WTC11 (cell line): ENCODE measurements around the gene HDDC3. TPM values are rescaled to one million over a fixed set of nuclear protein-coding genes. Genes with fewer than 3 reads are reported as not detected.

Experiments
- ATAC-seq: fragments of 200-7000 bp; cut with Tn5 transposase; 2 replicates; pipeline ENCODE4 v1.10.0; 2021; ENCODE audit warnings: mild to moderate bottlenecking, moderate library complexity
- CTCF ChIA-PET: fragments of 300-600 bp; sonication (Branson Sonifier 250); formaldehyde crosslinking; loops from one replicate; lab custom pipeline; 2021; ENCODE audit warnings: antibody characterized with exemption; lab: Charles Lee
- POLR2A ChIA-PET: fragments of 350-600 bp; sonication (Branson Sonifier 250); formaldehyde crosslinking; loops from one replicate; lab custom pipeline; 2021; ENCODE audit warnings: antibody characterized with exemption; lab: Charles Lee
- DNase-seq: peaks from one replicate; pipeline ENCODE4 v3.0.0; 2021; ENCODE audit warnings: low spot score
- H3K27ac Mint-ChIP-seq: 2 replicates; pipeline ENCODE4 v1.8.0; 2021; ENCODE audit warnings: mixed read lengths
- H3K27me3 Mint-ChIP-seq: 2 replicates; pipeline ENCODE4 v1.8.0; 2021; ENCODE audit warnings: low read depth, mild to moderate bottlenecking, moderate library complexity, mixed read lengths
- H3K36me3 Mint-ChIP-seq: 2 replicates; pipeline ENCODE4 v1.8.0; 2021; ENCODE audit warnings: mixed read lengths
- H3K4me1 Mint-ChIP-seq: 2 replicates; pipeline ENCODE4 v1.8.0; 2022; ENCODE audit warnings: mixed read lengths
- H3K4me3 Mint-ChIP-seq: 2 replicates; pipeline ENCODE4 v1.8.0; 2021; ENCODE audit warnings: mild to moderate bottlenecking, moderate library complexity, mixed read lengths
- H3K9me3 Mint-ChIP-seq: 2 replicates; pipeline ENCODE4 v1.8.0; 2021; ENCODE audit warnings: mixed read lengths
- CREM ChIP-seq: sonication (generic); formaldehyde crosslinking; IDR thresholded peaks from 2 replicates; pipeline ENCODE4 v1.8.1; 2022; ENCODE audit warnings: mild to moderate bottlenecking, missing genetic modification reagents, moderate library complexity
- ESRRA ChIP-seq: sonication (generic); formaldehyde crosslinking; IDR thresholded peaks from 2 replicates; pipeline ENCODE4 v1.8.1; 2022; ENCODE audit warnings: mild to moderate bottlenecking, missing genetic modification reagents, borderline replicate concordance
- KAT7 ChIP-seq: sonication (generic); formaldehyde crosslinking; IDR thresholded peaks from 2 replicates; pipeline ENCODE4 v1.8.1; 2023; ENCODE audit warnings: missing genetic modification reagents, mild to moderate bottlenecking, borderline replicate concordance
- MXD4 ChIP-seq: fragments of 250-450 bp; sonication (Bioruptor Pico); IDR thresholded peaks from 2 replicates; pipeline ENCODE4 v1.8.0; 2021; ENCODE audit warnings: mild to moderate bottlenecking, moderate library complexity, borderline replicate concordance
- NFE2L1 ChIP-seq: sonication (generic); formaldehyde crosslinking; IDR thresholded peaks from 2 replicates; pipeline ENCODE4 v1.8.1; 2023; ENCODE audit warnings: missing genetic modification reagents
- NR3C1 ChIP-seq: sonication (generic); formaldehyde crosslinking; conservative IDR thresholded peaks from 2 replicates; pipeline ENCODE4 v1.8.1; 2023; ENCODE audit warnings: low read depth, mild to moderate bottlenecking, missing genetic modification reagents
- OVOL2 ChIP-seq: fragments of 250-450 bp; sonication (Bioruptor Pico); IDR thresholded peaks from 2 replicates; pipeline ENCODE4 v1.9.0; 2021; ENCODE audit warnings: mild to moderate bottlenecking, borderline replicate concordance
- RELA ChIP-seq: sonication (generic); formaldehyde crosslinking; IDR thresholded peaks from 2 replicates; pipeline ENCODE4 v1.8.1; 2022; ENCODE audit warnings: missing genetic modification reagents, mild to moderate bottlenecking, borderline replicate concordance
- RORB ChIP-seq: fragments of 250-450 bp; sonication (Bioruptor Pico); IDR thresholded peaks from 2 replicates; pipeline ENCODE4 v1.9.0; 2021; ENCODE audit warnings: mild to moderate bottlenecking
- SOX15 ChIP-seq: fragments of 250-450 bp; sonication (Bioruptor Pico); IDR thresholded peaks from 2 replicates; pipeline ENCODE4 v1.9.0; 2021; ENCODE audit warnings: mild to moderate bottlenecking
- ZNF416 ChIP-seq: fragments of 250-450 bp; sonication (Bioruptor Pico); IDR thresholded peaks from 2 replicates; pipeline ENCODE4 v1.9.0; 2021; ENCODE audit warnings: mild to moderate bottlenecking, inconsistent platforms
- ZNF423 ChIP-seq: fragments of 250-450 bp; sonication (Bioruptor Pico); IDR thresholded peaks from 2 replicates; pipeline ENCODE4 v2.1.2; 2022; ENCODE audit warnings: mild to moderate bottlenecking, moderate library complexity
- ZNF671 ChIP-seq: fragments of 250-450 bp; sonication (Bioruptor Pico); IDR thresholded peaks from 2 replicates; pipeline ENCODE4 v1.8.0; 2021; ENCODE audit warnings: mild to moderate bottlenecking
- total RNA-seq: library from RNA; stranded (reverse); gene quantifications from 3 replicates; pipeline ENCODE4 v1.2.3, GENCODE V29; 2021
- TF ChIP-seq, protein P1 (sequence below): sonication (generic); formaldehyde crosslinking; IDR thresholded peaks from 2 replicates; pipeline ENCODE4 v1.8.1; 2022; ENCODE audit warnings: missing genetic modification reagents, borderline replicate concordance
- TF ChIP-seq, protein P2 (sequence below): fragments of 250-450 bp; sonication (Bioruptor Pico); IDR thresholded peaks from 2 replicates; pipeline ENCODE4 v1.9.0; 2021; ENCODE audit warnings: mild to moderate bottlenecking
- TF ChIP-seq, protein P3 (sequence below): sonication (generic); formaldehyde crosslinking; IDR thresholded peaks from 2 replicates; pipeline ENCODE4 v1.8.1; 2022; ENCODE audit warnings: mild to moderate bottlenecking, moderate library complexity, missing genetic modification reagents
- TF ChIP-seq, protein P4 (sequence below): sonication (generic); formaldehyde crosslinking; conservative IDR thresholded peaks from 2 replicates; pipeline ENCODE4 v1.8.1; 2022; ENCODE audit warnings: mild to moderate bottlenecking, missing genetic modification reagents
- TF ChIP-seq, protein P5 (sequence below): sonication (generic); formaldehyde crosslinking; IDR thresholded peaks from 2 replicates; pipeline ENCODE4 v1.8.0; 2023; ENCODE audit warnings: mild to moderate bottlenecking, missing genetic modification reagents
- TF ChIP-seq, protein P6 (sequence below): sonication (generic); formaldehyde crosslinking; IDR thresholded peaks from 2 replicates; pipeline ENCODE4 v1.8.0; 2022; ENCODE audit warnings: mild to moderate bottlenecking, missing genetic modification reagents
- TF ChIP-seq, protein P7 (sequence below): sonication (generic); formaldehyde crosslinking; IDR thresholded peaks from 2 replicates; pipeline ENCODE4 v1.8.0; 2022; ENCODE audit warnings: mild to moderate bottlenecking, missing genetic modification reagents

The HDDC3 gene
- total RNA-seq, 1 experiment from 2014 or later, result 16.4 TPM

DNA sequence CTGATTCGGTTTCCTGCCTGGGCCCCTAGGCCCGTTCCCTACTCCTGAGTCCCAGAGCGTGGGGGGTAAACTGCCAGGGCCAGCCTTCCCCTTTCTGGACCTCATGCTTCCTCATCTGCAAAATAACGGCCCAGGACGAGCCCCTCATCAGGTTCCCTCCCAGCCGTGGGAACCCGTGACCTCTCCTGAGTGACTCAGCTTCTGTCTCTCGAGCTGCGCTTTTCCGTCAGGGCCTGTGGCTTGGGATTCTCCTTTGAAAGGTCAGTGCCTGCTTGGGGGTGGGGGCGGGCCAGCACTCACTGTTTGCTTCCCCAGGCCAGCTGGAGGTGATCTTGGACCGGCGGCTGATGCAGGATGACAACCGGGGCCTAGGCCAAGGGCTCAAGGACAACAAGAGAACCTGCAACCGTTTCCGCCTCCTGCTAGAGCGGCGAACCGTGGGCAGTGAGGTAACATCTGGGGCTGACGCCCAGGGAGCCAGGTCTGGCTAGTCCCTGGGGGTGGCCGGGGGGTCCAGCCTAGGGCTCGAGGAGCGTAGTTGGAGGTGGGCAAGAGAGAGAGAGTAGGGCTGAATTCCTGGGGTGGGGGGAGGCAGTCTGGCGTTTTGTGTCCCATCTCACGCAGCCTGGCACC lies 16.4 kb downstream of the HDDC3 start:
- CTCF ChIA-PET, result interaction anchor here (0.6 to 3.8 kb wide), 3 partner anchors 16 to 133 kb away, joined by 4 to 24 read pairs (median 6); partner anchors contain the start of genes HDDC3 and UNC45A
- POLR2A ChIA-PET, result no interaction called here
- H3K36me3 Mint-ChIP-seq, result peaks cover 12% of the 10 kb centered on the region
- peak overlapping the region; percentile 36 for H3K27ac Mint-ChIP-seq
- H3K9me3 Mint-ChIP-seq, result no peaks in the 10 kb centered on the region
- H3K4me1 Mint-ChIP-seq, result no peaks in the 10 kb centered on the region
- ATAC-seq (peak; percentile 30), DNase-seq (no peak)
- no peak overlapping the region for H3K4me3 Mint-ChIP-seq
- no peaks in the 10 kb centered on the region; the same call in 1 of the 2 replicates for H3K27me3 Mint-ChIP-seq
- TF ChIP-seq, protein P1, sequence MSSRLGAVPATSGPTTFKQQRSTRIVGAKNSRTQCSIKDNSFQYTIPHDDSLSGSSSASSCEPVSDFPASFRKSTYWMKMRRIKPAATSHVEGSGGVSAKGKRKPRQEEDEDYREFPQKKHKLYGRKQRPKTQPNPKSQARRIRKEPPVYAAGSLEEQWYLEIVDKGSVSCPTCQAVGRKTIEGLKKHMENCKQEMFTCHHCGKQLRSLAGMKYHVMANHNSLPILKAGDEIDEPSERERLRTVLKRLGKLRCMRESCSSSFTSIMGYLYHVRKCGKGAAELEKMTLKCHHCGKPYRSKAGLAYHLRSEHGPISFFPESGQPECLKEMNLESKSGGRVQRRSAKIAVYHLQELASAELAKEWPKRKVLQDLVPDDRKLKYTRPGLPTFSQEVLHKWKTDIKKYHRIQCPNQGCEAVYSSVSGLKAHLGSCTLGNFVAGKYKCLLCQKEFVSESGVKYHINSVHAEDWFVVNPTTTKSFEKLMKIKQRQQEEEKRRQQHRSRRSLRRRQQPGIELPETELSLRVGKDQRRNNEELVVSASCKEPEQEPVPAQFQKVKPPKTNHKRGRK (CRISPR knock-in tag), result no peak
- TF ChIP-seq CREM (CRISPR knock-in tag) (no peak), RORB (CRISPR knock-in tag) (no peak), ZNF671 (CRISPR knock-in tag) (no peak), ESRRA (CRISPR knock-in tag) (no peak), RELA (no peak), ZNF423 (CRISPR knock-in tag) (no peak)
- TF ChIP-seq, protein P2, sequence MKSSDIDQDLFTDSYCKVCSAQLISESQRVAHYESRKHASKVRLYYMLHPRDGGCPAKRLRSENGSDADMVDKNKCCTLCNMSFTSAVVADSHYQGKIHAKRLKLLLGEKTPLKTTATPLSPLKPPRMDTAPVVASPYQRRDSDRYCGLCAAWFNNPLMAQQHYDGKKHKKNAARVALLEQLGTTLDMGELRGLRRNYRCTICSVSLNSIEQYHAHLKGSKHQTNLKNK (CRISPR knock-in tag), result no peak
- TF ChIP-seq, all 79 proteins: peak for 0

DNA sequence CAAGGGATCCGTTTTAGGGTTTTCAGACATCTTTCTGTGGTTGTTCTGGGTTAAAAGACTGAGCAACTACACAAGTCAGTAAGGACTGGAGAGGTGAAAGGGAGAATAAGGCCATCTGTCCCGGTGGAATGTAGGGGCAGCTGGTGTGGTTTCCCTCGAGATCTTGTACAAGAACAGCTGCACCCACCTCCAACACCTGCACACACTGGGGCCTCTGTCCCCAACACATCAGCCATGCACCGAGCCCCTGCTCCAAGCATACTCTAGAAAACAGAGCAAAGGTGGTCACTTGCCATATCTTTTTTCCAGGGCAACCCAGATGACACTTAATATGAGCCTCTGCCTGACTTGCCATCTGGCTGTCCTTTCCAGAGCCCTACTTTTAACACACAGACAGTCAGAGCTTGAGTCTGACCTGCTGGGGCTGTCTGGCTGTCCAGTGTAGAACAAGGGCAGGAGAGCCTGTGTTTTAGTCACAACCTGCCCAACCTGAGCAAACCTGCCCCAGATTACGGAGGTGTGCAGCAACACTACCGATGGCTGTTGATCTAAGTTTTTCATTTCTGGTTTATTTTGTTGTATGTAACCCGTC lies 17.0 kb downstream of the HDDC3 start:
- Mint-ChIP-seq H3K4me3 (no peak overlapping the region), H3K4me1 (no peaks in the 10 kb centered on the region), H3K36me3 (peaks cover 12% of the 10 kb centered on the region), H3K27me3 (no peaks in the 10 kb centered on the region; the same call in 1 of the 2 replicates), H3K9me3 (no peaks in the 10 kb centered on the region), H3K27ac (peak overlapping the region; percentile 36; the same call in 1 of the 2 replicates)
- DNase-seq, result no peak
- ChIA-PET POLR2A (no interaction called here), CTCF (interaction anchor here (0.6 to 3.8 kb wide), 3 partner anchors 17 to 133 kb away, joined by 4 to 24 read pairs (median 6); partner anchors contain the start of genes HDDC3 and UNC45A)
- ATAC-seq, result no peak
- TF ChIP-seq MXD4, result no peak
- TF ChIP-seq, protein P3, sequence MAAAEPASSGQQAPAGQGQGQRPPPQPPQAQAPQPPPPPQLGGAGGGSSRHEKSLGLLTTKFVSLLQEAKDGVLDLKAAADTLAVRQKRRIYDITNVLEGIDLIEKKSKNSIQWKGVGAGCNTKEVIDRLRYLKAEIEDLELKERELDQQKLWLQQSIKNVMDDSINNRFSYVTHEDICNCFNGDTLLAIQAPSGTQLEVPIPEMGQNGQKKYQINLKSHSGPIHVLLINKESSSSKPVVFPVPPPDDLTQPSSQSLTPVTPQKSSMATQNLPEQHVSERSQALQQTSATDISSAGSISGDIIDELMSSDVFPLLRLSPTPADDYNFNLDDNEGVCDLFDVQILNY (CRISPR knock-in tag), result no peak
- no peak for TF ChIP-seq NFE2L1 (CRISPR knock-in tag)
- TF ChIP-seq, protein P4, sequence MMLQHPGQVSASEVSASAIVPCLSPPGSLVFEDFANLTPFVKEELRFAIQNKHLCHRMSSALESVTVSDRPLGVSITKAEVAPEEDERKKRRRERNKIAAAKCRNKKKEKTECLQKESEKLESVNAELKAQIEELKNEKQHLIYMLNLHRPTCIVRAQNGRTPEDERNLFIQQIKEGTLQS (CRISPR knock-in tag), result no peak
- no peak for TF ChIP-seq ZNF416 (CRISPR knock-in tag)

DNA sequence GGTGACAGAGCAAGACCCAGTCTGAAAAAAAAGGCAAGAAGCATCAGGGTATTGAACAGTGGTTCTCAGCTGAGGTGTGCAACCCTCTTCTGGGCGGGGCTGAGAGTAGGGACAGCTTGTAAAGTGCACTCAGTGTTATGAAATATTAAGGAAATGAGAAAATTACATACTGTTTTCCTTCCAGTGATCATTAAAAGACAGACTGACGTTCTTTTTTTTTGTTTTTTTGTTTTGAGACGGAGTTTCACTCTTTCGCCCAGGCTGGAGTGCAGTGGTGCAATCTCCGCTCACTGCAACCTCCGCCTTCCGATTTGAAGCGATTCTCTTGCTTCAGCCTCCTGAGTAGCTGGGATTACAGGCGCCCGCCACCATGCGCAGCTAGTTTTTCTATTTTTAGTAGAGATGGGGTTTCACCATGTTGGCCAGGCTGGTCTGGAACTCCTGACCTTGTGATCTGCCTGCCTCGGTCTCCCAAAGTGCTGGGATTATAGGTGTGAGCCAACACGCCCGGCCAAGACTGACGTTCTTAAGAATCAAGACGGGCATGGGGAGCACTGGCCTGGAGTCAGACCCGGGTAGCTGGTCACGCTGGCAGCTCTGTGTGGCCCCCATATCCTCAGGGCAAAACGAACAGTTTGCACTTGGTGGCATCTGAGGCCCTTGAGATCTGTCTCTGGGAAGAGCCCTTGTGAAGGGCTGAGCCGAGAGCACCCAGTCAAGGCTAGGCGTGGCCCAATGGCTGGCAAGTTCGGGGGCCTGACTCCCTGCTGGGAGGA lies 17.9 kb downstream of the HDDC3 start:
- no peaks in the 10 kb centered on the region for H3K9me3 Mint-ChIP-seq
- H3K4me3 Mint-ChIP-seq, result no peak overlapping the region
- DNase-seq (no peak), ATAC-seq (no peak)
- no peaks in the 10 kb centered on the region; the same call in 1 of the 2 replicates for H3K27me3 Mint-ChIP-seq
- H3K36me3 Mint-ChIP-seq, result peaks cover 6% of the 10 kb centered on the region; the same call in 1 of the 2 replicates
- ChIA-PET CTCF (interaction anchor here (0.6 to 3.8 kb wide), 3 partner anchors 18 to 144 kb away, joined by 3 to 24 read pairs (median 4); partner anchors contain the start of gene HDDC3), POLR2A (no interaction called here)
- no peaks in the 10 kb centered on the region for H3K4me1 Mint-ChIP-seq
- H3K27ac Mint-ChIP-seq, result no peak overlapping the region; the same call in 1 of the 2 replicates
- TF ChIP-seq ZNF671 (CRISPR knock-in tag) (no peak), NR3C1 (no peak), NFE2L1 (CRISPR knock-in tag) (no peak), SOX15 (CRISPR knock-in tag) (no peak), OVOL2 (CRISPR knock-in tag) (no peak), ZNF423 (CRISPR knock-in tag) (no peak), KAT7 (CRISPR knock-in tag) (no peak)
- TF ChIP-seq, protein P5, sequence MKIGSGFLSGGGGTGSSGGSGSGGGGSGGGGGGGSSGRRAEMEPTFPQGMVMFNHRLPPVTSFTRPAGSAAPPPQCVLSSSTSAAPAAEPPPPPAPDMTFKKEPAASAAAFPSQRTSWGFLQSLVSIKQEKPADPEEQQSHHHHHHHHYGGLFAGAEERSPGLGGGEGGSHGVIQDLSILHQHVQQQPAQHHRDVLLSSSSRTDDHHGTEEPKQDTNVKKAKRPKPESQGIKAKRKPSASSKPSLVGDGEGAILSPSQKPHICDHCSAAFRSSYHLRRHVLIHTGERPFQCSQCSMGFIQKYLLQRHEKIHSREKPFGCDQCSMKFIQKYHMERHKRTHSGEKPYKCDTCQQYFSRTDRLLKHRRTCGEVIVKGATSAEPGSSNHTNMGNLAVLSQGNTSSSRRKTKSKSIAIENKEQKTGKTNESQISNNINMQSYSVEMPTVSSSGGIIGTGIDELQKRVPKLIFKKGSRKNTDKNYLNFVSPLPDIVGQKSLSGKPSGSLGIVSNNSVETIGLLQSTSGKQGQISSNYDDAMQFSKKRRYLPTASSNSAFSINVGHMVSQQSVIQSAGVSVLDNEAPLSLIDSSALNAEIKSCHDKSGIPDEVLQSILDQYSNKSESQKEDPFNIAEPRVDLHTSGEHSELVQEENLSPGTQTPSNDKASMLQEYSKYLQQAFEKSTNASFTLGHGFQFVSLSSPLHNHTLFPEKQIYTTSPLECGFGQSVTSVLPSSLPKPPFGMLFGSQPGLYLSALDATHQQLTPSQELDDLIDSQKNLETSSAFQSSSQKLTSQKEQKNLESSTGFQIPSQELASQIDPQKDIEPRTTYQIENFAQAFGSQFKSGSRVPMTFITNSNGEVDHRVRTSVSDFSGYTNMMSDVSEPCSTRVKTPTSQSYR, result no peak
- TF ChIP-seq, protein P6, sequence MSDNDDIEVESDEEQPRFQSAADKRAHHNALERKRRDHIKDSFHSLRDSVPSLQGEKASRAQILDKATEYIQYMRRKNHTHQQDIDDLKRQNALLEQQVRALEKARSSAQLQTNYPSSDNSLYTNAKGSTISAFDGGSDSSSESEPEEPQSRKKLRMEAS (CRISPR knock-in tag), result no peak
- TF ChIP-seq, protein P7, sequence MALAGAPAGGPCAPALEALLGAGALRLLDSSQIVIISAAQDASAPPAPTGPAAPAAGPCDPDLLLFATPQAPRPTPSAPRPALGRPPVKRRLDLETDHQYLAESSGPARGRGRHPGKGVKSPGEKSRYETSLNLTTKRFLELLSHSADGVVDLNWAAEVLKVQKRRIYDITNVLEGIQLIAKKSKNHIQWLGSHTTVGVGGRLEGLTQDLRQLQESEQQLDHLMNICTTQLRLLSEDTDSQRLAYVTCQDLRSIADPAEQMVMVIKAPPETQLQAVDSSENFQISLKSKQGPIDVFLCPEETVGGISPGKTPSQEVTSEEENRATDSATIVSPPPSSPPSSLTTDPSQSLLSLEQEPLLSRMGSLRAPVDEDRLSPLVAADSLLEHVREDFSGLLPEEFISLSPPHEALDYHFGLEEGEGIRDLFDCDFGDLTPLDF (CRISPR knock-in tag), result no peak
